Endodermal cell (in vitro differentiated cells): ENCODE data around the gene STX10. TPM values are rescaled to one million over a fixed set of nuclear protein-coding genes. Genes with fewer than 3 reads are reported as not detected.
"Not testable (repeated sequence)": the region's sequence is repeated elsewhere in the genome, so short reads cannot be mapped to it uniquely, and the experiment has no call there.

Experiments
- DNase-seq: peaks from one replicate; pipeline ENCODE4 v3.0.0-alpha.2; 2017
- H3K27ac ChIP-seq: 2 replicates; pipeline ENCODE4 v1.5.1; 2013; ENCODE audit warnings: mild to moderate bottlenecking, low read depth, low read length, moderate library complexity
- H3K27me3 ChIP-seq: 2 replicates; pipeline ENCODE4 v1.6.1; 2013; ENCODE audit warnings: mild to moderate bottlenecking, low read length, moderate library complexity; ENCODE audit not compliant: insufficient read depth, control insufficient read depth, poor library complexity, severe bottlenecking
- H3K36me3 ChIP-seq: 2 replicates; pipeline ENCODE4 v1.7.0; 2013; ENCODE audit warnings: mild to moderate bottlenecking, low read length, moderate library complexity; ENCODE audit not compliant: control insufficient read depth, insufficient read depth
- H3K4me1 ChIP-seq: one replicate; pipeline ENCODE4 v1.7.0; 2013; ENCODE audit warnings: low read length; ENCODE audit not compliant: control insufficient read depth, insufficient read depth
- H3K4me3 ChIP-seq: 2 replicates; pipeline ENCODE4 v1.5.1; 2013; ENCODE audit warnings: mild to moderate bottlenecking, low read length, moderate library complexity
- H3K9ac ChIP-seq: 2 replicates; pipeline ENCODE4 v1.6.1; 2013; ENCODE audit warnings: mild to moderate bottlenecking, low read length, moderate library complexity; ENCODE audit not compliant: poor library complexity, severe bottlenecking; ENCODE audit errors: extremely low read depth
- H3K9me3 ChIP-seq: 2 replicates; pipeline ENCODE4 v1.6.1; 2013; ENCODE audit warnings: mild to moderate bottlenecking, low read length, moderate library complexity; ENCODE audit not compliant: control insufficient read depth
- H3K27ac Mint-ChIP-seq: 2 replicates; pipeline ENCODE4 v1.8.0; 2020; ENCODE audit warnings: mixed read lengths
- H3K27me3 Mint-ChIP-seq: 2 replicates; pipeline ENCODE4 v1.8.0; 2021; ENCODE audit warnings: mild to moderate bottlenecking, mixed read lengths; ENCODE audit not compliant: insufficient read depth
- H3K36me3 Mint-ChIP-seq: 2 replicates; pipeline ENCODE4 v1.8.0; 2020; ENCODE audit warnings: low read depth, mixed read lengths
- H3K4me1 Mint-ChIP-seq: 2 replicates; pipeline ENCODE4 v1.8.0; 2020; ENCODE audit warnings: mixed read lengths
- H3K4me3 Mint-ChIP-seq: 2 replicates; pipeline ENCODE4 v1.8.0; 2020; ENCODE audit warnings: mild to moderate bottlenecking, moderate library complexity, mixed read lengths
- H3K9me3 Mint-ChIP-seq: 2 replicates; pipeline ENCODE4 v1.8.0; 2020; ENCODE audit warnings: mild to moderate bottlenecking, mixed read lengths
- WGBS, 2 experiments: methylation state at CpG; one replicate each; pipeline versions ENCODE4 v1.1.5 to v1.1.7; 2013; ENCODE audit warnings: missing lambda C conversion rate in 2 of 2, mixed read lengths in 1 of 2; ENCODE audit not compliant: insufficient coverage in 1 of 2, insufficient read length in 1 of 2; 5-methylcytosine and 5-hydroxymethylcytosine counted together
- total RNA-seq, 2 donors: library from RNA; stranded (reverse); fragmentation: NEBNext Ultra II Directional in 1 of 2; extraction: Animal tissue kit (Norgen Biotek cat#: 25700) in 1 of 2; gene quantifications; 2 replicates in 1 of 2; 3 replicates in 1 of 2; pipeline ENCODE4 v1.2.1, GENCODE V29; 2021
- TF ChIP-seq, protein P1 (sequence below): fragments of 200-600 bp; sonication (generic); conservative IDR thresholded peaks from 2 replicates; pipeline ENCODE4 v1.5.0; 2021; ENCODE audit warnings: antibody characterized with exemption, mild to moderate bottlenecking

STX10 gene
- total RNA-seq, 2 donors from 2014 or later: 30.8 to 34.8 TPM

DNA sequence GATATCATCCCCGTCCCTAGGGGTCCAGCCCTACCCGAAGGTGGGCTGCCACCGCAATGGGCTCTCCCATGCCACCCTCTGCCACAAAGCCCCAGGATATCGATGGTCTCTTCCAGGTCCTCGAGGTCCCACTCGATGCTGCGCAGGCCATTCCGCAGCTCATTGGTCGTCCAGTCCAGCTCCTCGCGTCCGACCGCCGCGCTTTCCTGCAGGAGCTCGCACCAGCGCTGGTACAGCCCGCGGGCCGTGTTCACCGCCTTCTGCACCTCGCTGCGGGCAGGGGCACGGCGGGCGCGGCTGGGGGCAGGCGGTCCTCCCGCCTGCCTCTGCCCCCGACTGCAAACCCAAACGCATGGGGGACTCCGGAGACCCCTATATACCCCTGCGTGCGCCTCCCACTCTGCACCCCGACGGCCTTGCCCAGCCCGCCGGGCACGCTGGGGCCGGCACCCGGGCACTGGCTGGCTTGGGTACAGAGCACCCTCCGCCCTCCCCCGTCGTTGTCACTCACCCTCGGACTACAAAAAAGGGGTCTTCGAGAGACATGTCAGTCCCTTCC, 468 bp downstream of the STX10 start:
- no peak overlapping the region for H3K27ac ChIP-seq
- peak overlapping the region; percentile 100 for H3K27ac Mint-ChIP-seq

DNA sequence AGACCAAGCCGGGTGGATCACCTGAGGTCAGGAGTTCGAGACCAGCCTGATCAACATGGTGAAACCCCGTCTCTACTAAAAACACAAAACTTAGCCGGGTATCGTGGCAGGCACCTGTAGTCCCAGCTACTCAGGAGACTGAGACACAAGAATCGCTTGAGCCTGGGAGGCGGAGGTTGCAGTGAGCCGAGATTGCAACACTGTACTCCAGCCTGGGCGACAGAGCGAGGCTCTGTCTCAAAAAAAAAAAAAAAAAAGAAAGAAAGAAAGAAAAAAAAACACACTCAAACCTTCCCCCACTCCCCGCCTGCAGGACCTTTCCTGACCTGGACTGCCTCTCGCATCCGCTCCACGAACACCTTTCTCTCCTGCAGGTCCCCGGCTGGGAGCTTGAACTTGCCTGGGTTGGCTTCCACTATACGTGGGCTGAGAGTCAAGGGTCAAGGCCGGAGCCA, 975 bp downstream of the STX10 start:
- H3K4me1 Mint-ChIP-seq, H3K27me3 Mint-ChIP-seq, H3K36me3 ChIP-seq, H3K27me3 ChIP-seq, H3K27ac Mint-ChIP-seq, DNase-seq, H3K4me1 ChIP-seq, H3K9me3 ChIP-seq, H3K9me3 Mint-ChIP-seq, H3K27ac ChIP-seq: not testable (repeated sequence)
- Mint-ChIP-seq H3K36me3 (peaks cover 10% of the 10 kb centered on the region), H3K4me3 (peak overlapping the region; percentile 100)
- peak overlapping the region; percentile 99 for H3K4me3 ChIP-seq
- 69 to 70% methylated on average over 6 to 17 of the region's 17 CpGs for WGBS, 2 experiments
- H3K9ac ChIP-seq: peak overlapping the region; percentile 98

More for the DNA sequence above, 468 bp downstream of the STX10 start:
- DNase-seq: peak; percentile 81
- no peaks in the 10 kb centered on the region for H3K27me3 ChIP-seq
- peak overlapping the region; percentile 100 for H3K4me3 Mint-ChIP-seq
- H3K4me3 ChIP-seq: peak overlapping the region; percentile 99
- no peaks in the 10 kb centered on the region for H3K4me1 ChIP-seq
- H3K4me1 Mint-ChIP-seq: peaks cover 4% of the 10 kb centered on the region
- 1 to 10% methylated on average over 7 to 46 of the region's 46 CpGs for WGBS, 2 experiments
- H3K9me3 ChIP-seq: no peaks in the 10 kb centered on the region
- H3K9me3 Mint-ChIP-seq: no peaks in the 10 kb centered on the region
- no peaks in the 10 kb centered on the region for H3K36me3 ChIP-seq
- no peaks in the 10 kb centered on the region for H3K27me3 Mint-ChIP-seq
- peak overlapping the region; percentile 98 for H3K9ac ChIP-seq
- H3K36me3 Mint-ChIP-seq: peaks cover 13% of the 10 kb centered on the region
- TF ChIP-seq, protein P1, sequence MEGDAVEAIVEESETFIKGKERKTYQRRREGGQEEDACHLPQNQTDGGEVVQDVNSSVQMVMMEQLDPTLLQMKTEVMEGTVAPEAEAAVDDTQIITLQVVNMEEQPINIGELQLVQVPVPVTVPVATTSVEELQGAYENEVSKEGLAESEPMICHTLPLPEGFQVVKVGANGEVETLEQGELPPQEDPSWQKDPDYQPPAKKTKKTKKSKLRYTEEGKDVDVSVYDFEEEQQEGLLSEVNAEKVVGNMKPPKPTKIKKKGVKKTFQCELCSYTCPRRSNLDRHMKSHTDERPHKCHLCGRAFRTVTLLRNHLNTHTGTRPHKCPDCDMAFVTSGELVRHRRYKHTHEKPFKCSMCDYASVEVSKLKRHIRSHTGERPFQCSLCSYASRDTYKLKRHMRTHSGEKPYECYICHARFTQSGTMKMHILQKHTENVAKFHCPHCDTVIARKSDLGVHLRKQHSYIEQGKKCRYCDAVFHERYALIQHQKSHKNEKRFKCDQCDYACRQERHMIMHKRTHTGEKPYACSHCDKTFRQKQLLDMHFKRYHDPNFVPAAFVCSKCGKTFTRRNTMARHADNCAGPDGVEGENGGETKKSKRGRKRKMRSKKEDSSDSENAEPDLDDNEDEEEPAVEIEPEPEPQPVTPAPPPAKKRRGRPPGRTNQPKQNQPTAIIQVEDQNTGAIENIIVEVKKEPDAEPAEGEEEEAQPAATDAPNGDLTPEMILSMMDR: no peak

DNA sequence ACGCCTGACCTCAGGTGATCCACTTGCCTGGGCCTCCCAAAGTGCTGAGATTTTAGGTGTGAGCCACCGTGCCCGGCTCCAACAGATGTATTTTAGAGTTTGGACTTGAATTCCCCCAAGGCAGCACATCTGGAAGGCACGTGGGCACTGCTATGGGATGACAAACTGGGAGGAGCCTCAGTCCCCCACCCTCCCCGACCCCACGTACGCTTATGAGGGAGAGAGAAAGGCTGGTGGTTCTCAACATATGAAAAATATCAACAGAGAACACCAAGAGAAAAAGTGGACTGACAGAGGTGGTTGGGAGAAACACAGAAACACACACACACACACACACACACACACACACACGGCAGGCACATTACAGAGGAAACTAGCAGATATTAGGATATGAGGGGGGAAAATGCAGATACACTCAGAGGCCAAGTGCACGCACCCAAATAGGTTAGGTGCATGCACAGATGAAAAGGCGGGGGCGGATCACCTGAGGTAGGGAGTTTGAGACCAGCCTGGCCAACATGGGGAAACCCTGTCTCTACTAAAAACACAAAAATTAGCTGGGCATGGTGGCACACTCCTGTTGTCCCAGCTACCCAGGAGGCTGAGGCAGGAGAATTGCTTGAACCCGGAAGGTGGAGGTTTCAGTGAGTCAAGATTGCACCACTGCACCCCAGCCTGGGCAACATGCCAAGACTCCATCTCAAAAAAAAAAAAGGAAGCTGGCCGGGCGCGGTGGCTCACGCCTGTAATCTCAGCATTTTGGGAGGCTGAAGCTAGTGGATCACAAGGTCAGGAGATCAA, 3.2 kb downstream of the STX10 start:
- H3K36me3 Mint-ChIP-seq: peaks cover 6% of the 10 kb centered on the region
- Histone ChIP-seq H3K4me1 (no peaks in the 10 kb centered on the region), H3K27me3 (no peaks in the 10 kb centered on the region), H3K4me3 (no peak overlapping the region), H3K36me3 (peaks cover 3% of the 10 kb centered on the region), H3K9ac (no peak overlapping the region), H3K9me3 (no peaks in the 10 kb centered on the region), H3K27ac (no peak overlapping the region)
- no peak overlapping the region for H3K4me3 Mint-ChIP-seq
- peaks cover 4% of the 10 kb centered on the region for H3K4me1 Mint-ChIP-seq
- WGBS, 2 experiments: 97 to 99% methylated on average over 8 to 16 of the region's 16 CpGs
- H3K27me3 Mint-ChIP-seq: peaks cover under 1% of the 10 kb centered on the region
- TF ChIP-seq, protein P1: no peak
- H3K9me3 Mint-ChIP-seq: no peaks in the 10 kb centered on the region
- DNase-seq: no peak
- H3K27ac Mint-ChIP-seq: no peak overlapping the region
